GM19099 (cell line): ENCODE data around the gene TXNL4A.

Source experiments
- POLR2A ChIP-seq: IDR thresholded peaks from 3 replicates; pipeline ENCODE4 v1.6.1; 2011; ENCODE audit warnings: low read depth; ENCODE audit not compliant: insufficient read length; ENCODE audit errors: extremely low read depth

TXNL4A gene

DNA sequence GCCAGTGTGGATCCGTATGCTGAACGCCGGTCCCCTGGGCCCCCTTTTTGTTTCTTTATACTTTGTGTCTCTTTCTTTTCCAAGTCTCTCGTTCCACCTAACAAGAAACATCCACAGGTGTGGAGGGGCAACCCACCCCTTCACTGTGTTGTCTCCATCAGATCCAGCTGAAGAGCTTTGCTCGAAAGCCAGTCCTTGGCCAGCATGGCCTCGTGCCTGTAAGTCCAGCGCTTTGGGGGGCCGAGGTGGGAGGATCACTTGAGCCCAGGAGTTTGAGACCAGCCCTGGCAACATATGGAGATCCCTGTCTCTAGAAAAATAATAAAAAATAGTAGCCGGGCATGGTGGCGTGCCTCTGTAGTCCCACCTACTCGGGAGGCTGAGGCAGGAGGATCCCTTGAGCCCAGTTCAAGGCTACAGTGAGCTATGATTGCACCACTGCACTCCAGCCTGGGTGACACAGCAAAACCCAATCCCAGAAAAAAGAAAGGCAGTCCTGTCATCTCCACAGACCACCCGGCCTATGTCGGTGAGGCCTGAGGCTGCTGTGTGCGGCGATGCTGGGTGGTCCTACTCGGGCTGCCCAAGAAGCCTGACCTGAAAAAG, 27.3 kb downstream of the TXNL4A start:
- no peak for TF ChIP-seq POLR2A

DNA sequence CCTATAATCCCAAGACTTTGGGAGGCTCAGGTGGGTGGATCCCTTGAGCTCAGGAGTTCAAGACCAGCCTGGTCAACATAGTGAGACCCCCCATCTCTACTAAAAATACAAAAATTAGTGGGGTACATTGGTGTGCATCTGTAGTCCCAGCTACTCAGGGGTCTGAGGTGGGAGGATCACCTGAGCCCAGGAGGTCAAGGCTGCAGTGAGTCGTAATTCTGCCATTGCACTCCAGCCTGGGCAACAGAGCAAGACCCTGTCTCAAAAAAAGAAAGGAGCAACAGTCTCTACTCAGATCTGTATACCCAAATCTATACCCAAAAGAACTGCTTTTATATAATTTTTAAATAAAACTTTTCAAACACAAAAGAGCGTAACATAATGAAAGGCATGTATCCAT, 29.4 kb downstream of the TXNL4A start:
- no peak for TF ChIP-seq POLR2A

DNA sequence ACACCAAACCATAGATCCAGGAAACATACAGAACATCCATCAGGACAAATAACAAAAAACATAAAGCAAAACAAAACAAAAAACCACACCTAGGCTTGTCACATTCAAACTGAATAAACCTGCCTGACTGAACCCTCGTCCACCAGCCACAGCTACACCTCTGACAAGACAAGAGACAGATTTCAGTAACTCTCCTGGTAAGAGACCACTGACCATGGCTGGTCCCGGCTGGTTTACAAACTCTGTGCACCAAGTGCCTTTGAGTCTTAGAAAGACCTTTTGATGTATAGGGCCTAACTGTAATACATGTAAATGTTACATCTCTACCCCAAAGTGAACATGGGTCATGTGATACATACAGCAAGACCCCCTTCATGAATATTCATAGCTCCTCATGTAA, 32.1 kb downstream of the TXNL4A start:
- no peak for TF ChIP-seq POLR2A

DNA sequence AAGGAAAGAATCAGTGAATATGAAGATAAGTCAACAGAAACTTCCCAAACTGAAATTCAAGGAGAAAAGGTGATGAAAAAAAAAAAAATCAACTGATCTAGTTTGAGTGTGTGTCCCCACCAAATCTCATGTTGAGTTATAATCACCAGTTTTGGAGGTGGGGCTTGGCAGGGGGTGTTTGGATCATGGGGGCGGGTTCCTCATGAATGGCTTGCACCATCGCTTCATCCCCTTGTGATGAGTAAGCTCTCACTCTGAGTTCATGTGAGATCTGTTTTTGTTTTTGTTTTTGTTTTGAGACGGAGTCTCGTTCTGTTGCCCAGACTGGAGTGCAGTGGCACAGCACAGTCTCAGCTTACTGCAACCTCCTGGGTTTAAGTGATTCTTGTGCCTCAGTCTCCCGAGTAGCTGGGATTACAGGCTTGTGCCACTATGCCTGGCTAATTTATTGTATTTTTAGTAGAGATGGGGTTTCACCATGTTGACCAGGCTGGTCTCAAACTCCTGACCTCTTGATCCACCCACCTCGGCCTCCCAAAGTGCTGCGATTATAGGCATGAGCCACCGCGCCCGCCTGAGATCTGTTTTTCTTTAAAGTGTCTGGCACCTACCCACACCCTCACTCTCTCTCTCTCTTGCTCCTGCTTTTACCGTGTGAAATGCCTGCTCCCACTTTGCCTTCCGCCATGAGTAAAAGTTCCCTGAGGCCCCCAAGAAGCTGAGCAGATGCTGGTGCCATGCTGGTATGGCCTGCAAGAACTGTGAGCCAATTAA, 32.9 kb downstream of the TXNL4A start:
- TF ChIP-seq POLR2A: no peak

DNA sequence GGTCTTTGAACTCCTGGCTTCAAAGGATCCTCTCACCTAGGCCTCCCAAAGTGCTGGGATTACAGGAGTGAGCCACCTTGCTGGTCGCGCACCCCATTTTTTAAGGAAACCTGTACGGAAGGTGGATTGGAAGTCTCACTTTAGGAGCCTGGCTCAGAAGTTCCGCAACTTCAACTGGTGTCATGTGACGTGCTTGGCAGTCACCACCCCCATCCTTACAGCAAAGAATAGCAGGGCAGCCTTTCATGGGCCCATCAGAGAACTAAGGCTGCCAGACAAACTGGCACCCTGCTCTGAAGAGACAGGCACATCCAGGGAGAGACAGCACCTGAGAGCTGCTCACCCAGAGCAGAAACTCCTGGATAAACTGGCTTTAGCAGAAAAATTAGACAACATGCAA, 33.6 kb downstream of the TXNL4A start:
- no peak for TF ChIP-seq POLR2A

DNA sequence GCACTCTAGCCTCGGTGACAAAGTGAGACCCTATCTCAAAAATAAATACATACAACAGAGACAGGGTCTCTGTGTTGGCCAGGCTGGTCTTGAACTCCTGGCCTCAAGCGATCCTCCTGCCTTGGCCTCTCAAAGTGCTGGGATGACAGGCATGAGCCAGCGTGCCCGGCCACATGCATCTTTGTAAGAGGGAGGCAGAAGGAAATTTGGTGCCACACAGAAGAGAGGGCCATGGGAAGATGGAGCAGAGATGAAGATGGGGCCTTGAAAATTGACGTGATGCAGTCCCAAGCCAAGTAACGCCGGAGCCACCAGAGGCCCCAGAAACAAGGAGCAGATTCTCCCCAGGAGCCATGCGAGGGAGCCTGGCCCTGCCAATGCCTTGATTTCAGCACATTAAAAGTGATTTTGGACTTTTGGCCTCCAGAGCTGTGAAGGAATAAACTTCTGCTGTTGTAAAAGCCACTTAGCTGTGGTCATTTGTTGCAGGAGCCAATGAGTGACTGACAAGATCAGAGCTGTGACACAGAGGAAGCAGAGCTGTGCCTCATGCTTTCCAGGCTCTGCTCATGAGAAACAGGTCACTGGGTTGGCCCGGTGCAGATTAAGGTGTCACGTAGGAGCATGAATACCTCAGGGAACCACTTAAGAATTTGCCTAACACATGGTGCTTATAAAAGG, 34.3 kb downstream of the TXNL4A start:
- no peak for TF ChIP-seq POLR2A

DNA sequence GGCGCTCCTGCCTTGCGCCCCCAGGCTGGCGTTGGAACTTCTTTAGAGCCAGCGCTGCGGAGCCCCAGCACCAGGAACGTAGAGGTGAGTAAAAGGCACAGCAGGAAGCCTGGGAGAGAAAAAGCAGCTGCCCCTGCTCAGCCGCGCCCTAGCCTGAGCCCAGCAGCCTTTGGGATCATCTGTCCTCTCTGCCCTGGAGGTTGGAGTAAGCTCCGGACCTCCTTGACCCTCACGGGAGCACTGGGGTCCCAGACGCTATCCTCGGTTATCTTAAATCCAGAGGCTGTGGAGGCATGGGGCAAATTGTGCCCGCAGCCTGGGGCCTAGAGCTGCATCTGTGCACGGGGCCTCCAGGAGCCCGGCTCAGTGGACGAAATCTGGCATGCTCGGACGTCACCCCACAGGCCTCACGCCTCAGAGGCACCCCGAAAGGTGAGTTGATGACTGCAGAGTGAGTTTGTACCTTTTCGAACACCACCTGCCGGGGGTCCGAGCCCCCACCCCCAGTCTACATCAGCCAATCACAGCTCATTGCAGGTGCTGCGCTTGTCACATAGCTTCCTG, 35.3 kb downstream of the TXNL4A start:
- no peak for TF ChIP-seq POLR2A

DNA sequence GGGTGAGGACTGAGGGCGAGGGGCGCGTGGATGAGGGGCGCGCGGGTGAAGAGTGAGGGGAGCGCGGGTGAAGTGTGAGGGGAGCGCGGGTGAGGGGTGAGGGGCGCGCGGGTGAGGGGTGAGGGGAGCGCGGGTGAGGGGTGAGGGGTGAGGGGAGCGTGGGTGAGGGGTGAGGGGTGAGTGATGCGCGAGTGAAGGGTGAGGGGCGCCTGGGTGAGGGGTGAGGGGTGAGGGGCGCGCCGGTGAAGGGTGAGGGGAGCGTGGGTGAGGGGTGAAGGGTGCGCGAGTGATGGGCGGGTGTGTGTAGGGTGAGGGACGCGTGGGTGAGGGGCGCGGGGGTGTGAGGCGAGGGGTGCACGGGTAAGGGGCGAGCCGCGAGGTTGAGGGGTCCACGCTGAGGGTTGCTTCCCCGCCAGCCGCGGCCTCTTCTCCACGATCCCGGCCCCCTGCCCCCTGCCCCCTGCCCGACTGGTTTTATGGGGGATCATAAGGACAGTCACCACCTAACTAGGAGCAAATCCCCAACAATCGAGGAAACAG, 35.8 kb downstream of the TXNL4A start:
- no peak for TF ChIP-seq POLR2A

DNA sequence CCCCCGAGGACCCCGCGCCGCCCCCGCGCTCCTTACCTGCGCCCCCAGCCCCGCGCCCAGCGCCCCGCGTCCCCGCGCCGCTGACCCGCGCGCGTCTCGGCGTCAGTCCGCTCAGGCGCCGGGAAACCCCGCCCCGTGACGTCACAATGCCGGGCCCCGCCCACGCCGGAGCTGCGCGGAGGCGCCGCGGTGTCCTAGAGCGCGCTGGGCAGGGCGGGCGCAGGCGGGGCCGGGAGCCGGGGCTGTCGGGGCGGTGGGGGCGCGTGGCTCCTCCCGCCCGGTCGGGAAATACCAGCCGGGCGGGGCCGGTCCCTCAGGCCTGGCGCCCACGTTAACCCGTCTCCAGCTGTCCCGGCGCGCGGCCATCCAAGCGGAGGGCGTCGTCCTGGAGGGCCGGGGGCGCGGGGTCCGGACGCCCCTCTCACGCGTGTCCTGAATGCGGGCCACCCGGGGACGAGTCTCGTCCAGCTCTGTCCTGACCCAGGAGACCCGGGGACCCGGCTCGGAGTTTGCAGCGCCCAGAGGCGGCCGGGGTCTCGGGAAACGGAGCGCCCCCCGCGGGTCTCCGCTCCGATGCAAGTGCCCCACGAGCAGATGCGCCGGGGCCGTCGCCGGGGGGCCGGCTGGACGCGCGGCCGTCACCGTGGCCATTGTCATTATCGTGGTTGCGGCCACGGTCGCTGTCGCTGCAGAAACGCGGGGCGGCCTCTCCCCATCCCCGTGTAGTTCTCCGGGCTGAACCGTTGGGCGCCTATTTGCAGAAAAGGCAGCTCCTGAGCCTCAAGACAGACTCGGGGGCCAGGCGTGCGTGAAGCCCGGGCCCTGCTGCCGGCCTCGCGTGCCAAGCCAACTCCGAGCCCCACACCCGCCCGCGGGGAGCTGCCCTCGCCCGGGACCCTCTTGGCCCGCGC, 36.6 kb downstream of the TXNL4A start, which contains the start of gene SLC66A2:
Gene SLC66A2, minus strand, starts transcription at position 109 of the 911 bp plus-strand sequence. CDS start 727 bp downstream, outside the sequence.
- peak; percentile 67 for TF ChIP-seq POLR2A

DNA sequence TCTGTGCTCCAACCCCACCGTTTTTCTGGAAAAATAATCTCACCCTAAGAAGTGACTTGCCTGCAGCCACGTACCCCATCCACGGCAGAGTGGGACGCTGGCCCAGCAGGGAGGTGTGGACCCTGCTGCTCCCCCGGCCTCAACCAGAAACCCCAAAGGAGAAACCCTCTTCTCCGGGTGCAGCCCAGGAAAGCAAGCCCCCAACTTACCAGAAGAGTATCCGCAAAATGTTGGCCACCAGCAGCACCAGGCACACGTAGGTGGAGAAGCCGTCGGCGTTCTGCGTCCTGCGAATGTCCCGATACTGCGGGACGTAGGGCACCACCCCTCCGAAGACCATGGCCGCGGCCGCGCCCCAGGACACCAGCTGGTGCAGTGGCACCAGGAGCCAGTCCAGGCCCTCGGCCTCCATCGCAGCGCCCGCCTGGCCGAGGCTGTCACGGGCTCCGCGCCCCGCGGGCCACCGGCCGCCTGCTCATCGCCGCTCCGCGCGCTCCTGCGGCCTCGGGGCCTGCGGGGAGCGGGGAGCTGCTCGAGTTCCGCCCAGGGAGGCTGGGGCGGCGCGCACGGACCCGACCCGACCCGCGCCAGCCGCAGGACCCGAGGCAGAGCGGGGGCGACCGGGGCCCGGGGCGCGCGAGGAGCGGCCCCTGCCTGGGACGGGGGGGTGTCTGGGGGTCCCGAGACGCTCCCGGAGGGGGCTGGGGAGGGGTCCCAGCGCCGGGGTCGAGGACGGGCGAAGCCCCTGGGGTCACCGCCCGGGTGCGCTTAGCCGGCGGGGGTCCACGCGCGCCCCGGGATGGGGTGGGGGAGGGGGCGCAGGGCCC, 37.6 kb downstream of the TXNL4A start:
- no peak for TF ChIP-seq POLR2A

DNA sequence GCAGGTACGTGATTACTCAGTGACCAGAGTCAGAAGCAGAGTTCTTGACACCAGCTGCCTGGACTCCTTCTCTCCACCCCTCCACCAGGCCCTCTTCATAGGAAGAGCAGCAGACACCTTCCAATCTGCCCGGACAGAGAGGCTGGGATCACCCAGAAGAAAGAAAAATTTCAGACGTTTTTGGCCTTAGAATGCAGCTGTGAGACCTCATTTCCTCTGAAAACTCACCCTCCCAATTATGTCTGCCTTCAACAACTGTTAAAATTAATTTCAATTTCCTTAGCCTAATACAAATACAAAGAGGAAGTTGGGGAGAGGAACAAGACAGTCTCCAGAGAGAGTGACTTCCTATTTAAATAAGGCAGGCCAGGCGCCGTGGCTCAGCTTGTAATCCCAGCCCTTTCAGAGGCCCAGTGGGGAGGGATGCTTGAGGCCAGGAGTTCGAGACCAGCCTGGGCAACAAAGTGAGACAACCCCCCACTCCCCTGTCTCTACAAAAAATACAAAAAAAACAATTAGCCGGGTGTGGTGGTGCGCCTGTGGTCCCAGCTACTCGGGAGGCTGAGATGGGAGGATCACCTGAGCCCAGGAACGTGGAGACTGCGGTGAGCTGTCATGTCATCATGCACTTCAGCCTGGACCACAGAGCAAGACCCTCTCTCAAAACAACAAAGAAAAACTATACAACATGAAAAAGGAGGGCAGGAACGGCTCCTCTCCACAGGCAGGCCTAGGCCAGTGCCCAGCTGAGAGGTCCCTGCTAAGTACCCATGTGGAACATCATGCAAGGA, 38.5 kb downstream of the TXNL4A start:
- no peak for TF ChIP-seq POLR2A

DNA sequence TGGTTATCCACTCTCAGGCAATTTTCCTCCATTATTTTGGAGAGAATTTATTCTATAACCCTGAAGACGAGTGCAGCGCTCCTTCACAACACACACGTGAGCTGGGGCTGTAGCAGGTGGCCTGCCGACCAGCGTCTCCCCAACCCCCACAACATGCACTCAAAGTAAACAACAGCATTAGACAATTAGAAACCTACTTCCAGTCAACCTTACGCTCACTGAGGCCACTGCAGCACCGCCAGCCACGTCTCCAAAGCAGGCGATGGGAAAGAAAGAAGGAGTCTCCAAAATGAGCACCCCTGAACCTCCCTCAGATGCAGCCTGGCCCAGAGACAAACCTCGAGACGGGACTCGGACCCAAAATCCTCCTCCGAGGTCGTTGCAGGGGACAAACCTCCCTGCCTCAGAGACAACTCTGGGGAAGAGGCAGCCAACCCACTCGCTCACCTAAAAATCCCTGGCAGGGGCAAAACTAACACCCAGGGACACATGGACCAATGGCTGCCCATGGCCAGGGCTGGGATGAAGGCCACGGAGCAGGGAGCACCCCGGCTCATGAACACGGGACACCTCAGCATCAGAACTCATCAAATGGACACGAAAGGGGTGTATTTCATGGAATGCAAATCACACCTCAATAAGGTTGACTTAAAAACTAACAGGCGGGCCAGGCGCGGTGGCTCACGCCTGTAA, 39.5 kb downstream of the TXNL4A start:
- no peak for TF ChIP-seq POLR2A
